Stimulated activated CD8-positive, alpha-beta memory T cell treated with anti-CD3 and anti-CD28 coated beads, Interleukin-12 subunit alpha, Interleukin-12 subunit beta, amount 100 ng/mL, for 24 hours (primary cell): ENCODE data around the gene SYF2.
"Not testable (repeated sequence)": the region's sequence is repeated elsewhere in the genome, so short reads cannot be mapped to it uniquely, and the experiment has no call there.

ENCODE experiments used
- DNase-seq: peaks from one replicate; pipeline ENCODE4 v3.0.0-alpha.2; 2020; ENCODE audit errors: extremely low read depth

Gene SYF2

GRCh38 chr1:25206201-25206600 lies 26.1 kb downstream of the SYF2 start:
- no peak for DNase-seq

- no peak for DNase-seq
Measured at GRCh38 chr1:25205786-25206185, 26.5 kb downstream of the SYF2 start.

GRCh38 chr1:25204797-25205480 lies 27.4 kb downstream of the SYF2 start:
- DNase-seq = no peak

- no peak for DNase-seq
Measured at GRCh38 chr1:25201006-25201405, 31.3 kb downstream of the SYF2 start.

GRCh38 chr1:25199819-25200620 lies 32.3 kb downstream of the SYF2 start:
- DNase-seq = no peak

- DNase-seq = no peak
Measured at GRCh38 chr1:25198663-25199252, 33.5 kb downstream of the SYF2 start.

- no peak for DNase-seq
Measured at GRCh38 chr1:25197982-25198662, 34.2 kb downstream of the SYF2 start.

GRCh38 chr1:25197235-25197975 lies 34.9 kb downstream of the SYF2 start:
- no peak for DNase-seq

GRCh38 chr1:25196830-25197229 lies 35.5 kb downstream of the SYF2 start:
- DNase-seq = no peak

GRCh38 chr1:25195835-25196234 lies 36.5 kb downstream of the SYF2 start:
- DNase-seq = no peak

GRCh38 chr1:25194572-25195020 lies 37.7 kb downstream of the SYF2 start:
- no peak for DNase-seq

- no peak for DNase-seq
Measured at GRCh38 chr1:25194054-25194453, 38.2 kb downstream of the SYF2 start.

- no peak for DNase-seq
Measured at GRCh38 chr1:25193229-25193628, 39.1 kb downstream of the SYF2 start.

GRCh38 chr1:25192154-25192553 lies 40.1 kb downstream of the SYF2 start:
- no peak for DNase-seq

GRCh38 chr1:25190260-25190659 lies 42.0 kb downstream of the SYF2 start:
- DNase-seq = no peak

- DNase-seq = not testable (repeated sequence)
Measured at GRCh38 chr1:25187904-25188303, 44.4 kb downstream of the SYF2 start.

GRCh38 chr1:25187077-25187476 lies 45.2 kb downstream of the SYF2 start:
- DNase-seq = no peak

- DNase-seq = no peak
Measured at GRCh38 chr1:25186161-25187007, 45.9 kb downstream of the SYF2 start.

- DNase-seq = no peak
Measured at GRCh38 chr1:25185409-25186160, 46.7 kb downstream of the SYF2 start.
